GM19099 (cell line): ENCODE data around the gene HSPB9.

Experiments
- POLR2A ChIP-seq: IDR thresholded peaks from 3 replicates; pipeline ENCODE4 v1.6.1; 2011; ENCODE audit warnings: low read depth; ENCODE audit not compliant: insufficient read length; ENCODE audit errors: extremely low read depth

Gene HSPB9

GRCh38 chr17:42142371-42142896 is 19.8 kb downstream of the HSPB9 start:
- TF ChIP-seq POLR2A, result no peak

- TF ChIP-seq POLR2A, result no peak
These were observed 24.5 kb downstream of the HSPB9 start for GRCh38 chr17:42146911-42147607.

GRCh38 chr17:42153919-42154742 is 31.5 kb downstream of the HSPB9 start:
- TF ChIP-seq POLR2A, result no peak

GRCh38 chr17:42155614-42156045 is 33.0 kb downstream of the HSPB9 start:
- no peak for TF ChIP-seq POLR2A

- no peak for TF ChIP-seq POLR2A
These were observed 37.4 kb downstream of the HSPB9 start for GRCh38 chr17:42159796-42160530.

- TF ChIP-seq POLR2A, result no peak
These were observed 37.9 kb downstream of the HSPB9 start for GRCh38 chr17:42160531-42160910.

GRCh38 chr17:42163113-42163512 is 40.5 kb downstream of the HSPB9 start:
- no peak for TF ChIP-seq POLR2A

- no peak for TF ChIP-seq POLR2A
These were observed 41.2 kb downstream of the HSPB9 start for GRCh38 chr17:42163696-42164407.

- no peak for TF ChIP-seq POLR2A
These were observed 43.1 kb downstream of the HSPB9 start for GRCh38 chr17:42165751-42166150.

- TF ChIP-seq POLR2A, result no peak
These were observed 43.7 kb downstream of the HSPB9 start for GRCh38 chr17:42166196-42166763.

- TF ChIP-seq POLR2A, result no peak
These were observed 45.2 kb downstream of the HSPB9 start for GRCh38 chr17:42167807-42168206.

- TF ChIP-seq POLR2A, result no peak
These were observed 46.7 kb downstream of the HSPB9 start for GRCh38 chr17:42169351-42169750.

- no peak for TF ChIP-seq POLR2A
These were observed 49.2 kb downstream of the HSPB9 start for GRCh38 chr17:42171831-42172230.
